Fibroblast of skin of scalp (primary cell): ENCODE results near the gene TSKU.

Source experiments
- DNase-seq: peaks from one replicate; pipeline ENCODE4 v3.0.0-alpha.2; 2013

Gene TSKU

GRCh38 chr11:76770642-76771445, 12.3 kb upstream of the TSKU start:
- peak; percentile 97 for DNase-seq

DNA sequence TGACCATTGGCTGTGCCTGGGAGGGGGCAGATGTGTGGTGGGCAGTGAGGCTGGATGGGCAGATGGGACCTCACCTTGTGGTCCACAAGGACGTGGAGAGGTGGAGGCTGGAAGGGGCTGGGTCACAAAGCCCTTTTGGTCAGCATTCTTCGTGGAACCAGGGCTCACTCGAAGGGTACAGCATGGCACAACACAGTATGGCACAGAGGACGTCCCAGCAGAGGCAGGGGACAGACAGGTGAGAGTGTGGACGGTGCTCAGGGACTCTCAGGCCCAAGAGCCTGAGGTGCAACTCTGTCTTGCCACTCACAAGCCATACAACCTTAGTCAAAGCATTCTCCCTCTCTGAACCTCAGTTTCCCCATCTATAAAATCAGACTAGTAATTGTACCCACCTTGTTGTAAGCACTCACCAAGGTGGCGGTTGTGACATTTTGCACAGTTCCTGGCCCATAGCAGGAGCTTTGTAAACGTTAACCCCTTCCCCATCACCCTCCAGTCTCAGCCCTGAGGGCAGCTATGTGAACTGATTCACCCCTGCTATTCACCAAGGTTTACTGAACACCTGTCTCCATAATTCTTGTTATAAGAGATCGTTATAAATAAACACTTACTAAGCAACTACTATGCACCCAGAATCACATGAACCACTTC, 11.6 kb upstream of the TSKU start:
- no peak for DNase-seq

DNA sequence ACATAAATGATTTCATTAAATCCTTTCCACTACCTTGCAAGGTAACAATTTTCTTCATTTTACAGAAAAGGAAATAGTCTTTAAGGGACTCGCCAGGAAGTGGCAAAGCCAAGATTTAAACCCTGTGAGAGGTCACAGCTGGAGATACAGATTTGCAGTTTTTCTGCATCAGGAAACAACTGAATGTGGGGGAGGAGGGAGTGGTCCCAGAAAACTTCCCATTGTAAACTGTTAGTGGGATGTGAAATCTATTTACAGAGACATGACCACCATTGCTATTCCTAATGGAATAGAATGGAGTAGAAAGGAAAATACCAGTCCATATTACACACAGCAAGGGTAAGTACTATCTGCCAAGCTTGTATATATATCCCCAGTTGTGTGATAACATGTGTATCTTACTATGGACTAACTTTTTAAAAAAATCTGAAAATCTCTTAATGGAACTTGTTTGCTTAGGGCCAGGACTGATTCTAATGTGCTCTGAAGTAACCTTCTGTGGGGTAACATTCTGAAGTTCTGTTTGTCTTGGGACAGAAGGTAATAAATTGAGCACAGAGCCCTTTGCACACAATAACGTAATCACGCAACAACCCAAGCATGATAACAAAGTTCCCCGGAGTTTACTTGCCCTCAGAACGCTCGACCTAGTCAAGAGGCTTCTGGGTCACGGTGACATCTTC, 10.9 kb upstream of the TSKU start:
- DNase-seq = no peak

- no peak for DNase-seq
Measured at GRCh38 chr11:76772783-76773106, 10.4 kb upstream of the TSKU start.

- DNase-seq = no peak
Measured at GRCh38 chr11:76773921-76774361, 9.2 kb upstream of the TSKU start.

DNA sequence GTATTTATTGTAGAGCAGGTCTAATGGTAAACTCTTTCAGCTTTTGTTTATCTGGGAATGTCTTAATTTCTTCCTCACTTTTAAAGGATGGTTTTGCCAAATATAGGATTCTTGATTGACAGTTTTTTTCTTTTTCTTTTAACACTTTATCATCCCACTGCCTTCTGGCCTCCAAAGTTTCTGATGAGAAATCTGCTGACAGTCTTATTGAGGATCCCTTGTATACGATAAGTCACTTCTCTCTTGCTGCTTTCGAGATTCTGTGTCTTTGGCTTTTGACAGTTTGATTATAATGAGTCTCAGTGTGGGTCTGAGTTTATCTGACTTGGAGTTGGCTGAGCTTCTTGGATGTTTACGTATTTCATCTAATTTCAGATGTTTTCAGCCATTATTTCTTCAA, 6.7 kb upstream of the TSKU start:
- DNase-seq = no peak

GRCh38 chr11:76777305-76777704, 5.9 kb upstream of the TSKU start:
- DNase-seq = no peak

DNA sequence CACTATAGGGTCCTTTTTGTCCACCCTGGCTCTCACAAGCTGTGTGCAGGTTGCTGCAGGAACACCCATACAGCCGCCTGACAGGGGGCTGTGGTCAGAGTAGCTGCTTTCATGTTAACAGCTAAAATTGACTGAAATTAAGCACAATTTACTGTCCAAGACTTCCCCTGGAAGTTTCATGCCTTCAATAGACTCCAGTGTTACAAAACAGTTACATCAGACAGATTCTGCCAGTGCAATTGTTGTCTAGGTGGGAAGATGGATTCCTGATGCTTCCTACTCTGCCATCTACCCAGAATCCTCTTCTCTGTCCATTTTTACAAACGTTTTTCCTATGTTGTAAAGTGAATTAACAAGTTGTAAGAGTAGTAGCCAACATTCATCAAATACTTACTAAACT, 5.3 kb upstream of the TSKU start:
- no peak for DNase-seq

GRCh38 chr11:76778874-76779273, 4.3 kb upstream of the TSKU start:
- no peak for DNase-seq

- DNase-seq = peak; percentile 86
Measured at GRCh38 chr11:76781046-76781801, 1.9 kb upstream of the TSKU start.

- no peak for DNase-seq
Measured at GRCh38 chr11:76781807-76782530, 1.2 kb upstream of the TSKU start.

DNA sequence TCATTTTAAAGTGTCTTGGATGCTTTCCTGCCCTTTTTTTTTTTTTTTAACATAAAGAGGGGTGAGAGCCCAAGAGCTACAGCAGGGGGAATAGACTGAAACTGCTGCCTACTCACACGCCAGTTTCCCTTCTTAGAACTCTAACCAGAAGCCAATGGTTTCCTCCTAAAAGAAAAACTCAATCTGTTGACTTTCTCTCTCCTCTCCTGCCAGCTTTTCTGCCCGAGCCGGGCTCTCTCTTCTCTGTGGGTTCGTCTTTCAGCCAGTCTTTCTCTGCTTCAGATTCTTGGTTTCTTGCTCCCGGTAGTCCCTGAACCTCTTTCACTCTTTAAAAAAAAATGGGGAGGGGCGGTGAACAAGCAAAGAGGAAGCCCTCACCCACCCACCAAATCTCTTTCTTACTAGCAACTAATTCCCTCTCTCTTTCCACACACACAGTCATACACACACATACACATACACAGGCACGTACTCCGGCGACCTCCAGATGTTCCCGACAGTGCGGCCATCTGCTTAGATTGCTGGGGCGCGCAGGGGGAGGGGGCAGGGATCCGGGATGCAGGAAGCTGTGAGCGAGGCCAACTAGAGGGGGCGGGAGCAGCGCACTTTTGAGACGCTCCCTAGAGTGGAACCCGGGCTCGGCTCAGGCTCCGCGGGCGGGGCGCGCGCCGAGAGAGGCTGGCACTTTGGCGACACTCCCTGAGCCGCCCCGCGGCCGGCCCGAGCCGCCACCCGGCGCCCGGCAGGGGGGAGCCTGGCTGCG, 444 bp upstream of the TSKU start:
- DNase-seq = peak; percentile 98

DNA sequence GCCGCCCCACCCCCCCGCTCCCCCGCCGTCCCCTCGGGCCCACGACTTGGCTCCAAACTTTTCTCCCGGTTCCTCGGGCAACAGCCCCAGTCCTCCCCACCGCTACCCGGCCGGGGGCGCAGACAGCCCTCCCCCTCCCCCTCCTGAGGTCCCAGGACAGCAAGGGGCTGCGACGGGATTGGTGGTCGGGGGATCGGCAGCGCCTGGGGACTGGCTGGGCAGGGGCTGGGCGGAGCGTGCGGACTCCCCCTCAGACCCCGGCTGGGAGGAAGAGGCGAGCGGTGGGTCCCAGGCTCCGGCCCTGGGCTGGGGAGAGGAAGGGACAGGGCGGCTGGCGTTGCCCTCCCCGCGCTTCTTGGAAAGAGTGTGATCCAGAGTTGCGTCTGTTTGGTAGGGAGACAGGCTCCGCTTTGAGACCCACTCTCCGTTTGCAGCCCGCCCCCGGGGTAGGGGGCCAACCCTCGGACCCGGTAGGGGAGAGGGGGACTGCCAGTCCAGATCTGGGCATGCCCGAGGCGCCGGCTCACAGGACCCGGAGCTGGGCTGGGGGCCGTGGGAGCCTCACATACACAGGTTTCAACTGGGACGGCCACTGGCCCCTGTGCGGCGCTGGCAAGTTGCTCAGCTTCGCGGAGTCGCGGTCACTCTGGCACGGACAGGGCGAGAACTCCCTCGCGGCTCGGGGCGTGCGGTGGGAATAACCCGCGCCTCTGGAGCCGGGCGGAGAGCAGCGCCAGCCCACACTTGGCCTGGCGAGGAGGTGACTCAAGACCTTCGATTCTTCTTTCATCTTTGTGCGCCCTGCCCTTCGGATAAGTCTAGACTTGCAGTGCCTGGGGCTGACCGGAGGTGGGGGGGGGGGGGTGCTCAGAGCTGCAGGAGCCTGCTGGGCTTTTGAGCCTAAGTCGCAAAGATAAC, 999 bp downstream of the TSKU start:
- DNase-seq = peak; percentile 83

DNA sequence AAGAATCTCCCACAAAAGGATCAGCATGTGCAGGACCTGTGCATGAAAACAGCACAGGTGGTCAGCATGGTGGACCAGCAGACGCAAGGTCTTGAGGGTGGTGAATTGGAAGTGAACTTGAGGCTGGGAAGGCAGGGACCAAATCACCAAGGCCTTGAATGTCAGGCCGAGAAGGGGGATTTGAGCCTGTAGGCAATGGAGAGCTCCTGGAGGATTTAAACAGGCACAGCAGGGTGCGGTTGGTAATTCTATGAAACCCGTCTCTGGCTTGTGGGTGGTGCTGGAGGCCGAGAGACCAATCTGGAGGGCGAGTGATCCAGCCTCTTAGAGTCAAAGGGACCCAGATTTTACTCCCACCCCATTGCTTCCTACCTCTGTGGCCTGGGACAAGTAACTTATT, 2.4 kb downstream of the TSKU start:
- no peak for DNase-seq

- DNase-seq = no peak
Measured at GRCh38 chr11:76786016-76786415, 2.9 kb downstream of the TSKU start.

- no peak for DNase-seq
Measured at GRCh38 chr11:76786441-76787014, 3.4 kb downstream of the TSKU start.

DNA sequence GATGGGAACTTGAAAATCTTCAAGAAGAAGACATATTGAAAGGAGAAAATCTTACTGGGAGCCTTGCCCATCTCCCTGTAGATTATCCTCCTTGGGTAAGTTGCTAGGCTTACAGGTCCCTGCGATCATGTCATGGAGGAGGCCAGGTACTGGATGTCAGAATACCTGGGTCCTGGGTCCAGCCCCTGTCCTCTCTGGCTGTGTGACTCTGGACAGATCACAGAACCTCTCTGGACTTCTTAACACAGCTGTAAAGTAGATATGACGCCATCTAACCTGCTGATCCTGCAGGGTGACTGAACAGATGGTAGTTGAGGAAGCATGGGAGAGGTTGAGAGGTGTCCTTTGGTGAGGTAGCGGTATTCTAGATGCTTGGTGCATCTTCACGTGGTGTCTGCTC, 4.1 kb downstream of the TSKU start:
- no peak for DNase-seq

- DNase-seq = no peak
Measured at GRCh38 chr11:76787911-76788596, 4.9 kb downstream of the TSKU start.

GRCh38 chr11:76788661-76789442, 5.7 kb downstream of the TSKU start:
- DNase-seq = no peak
